ENCODE results near the gene NCF4.
A peak's percentile ranks its signal among the peaks of the same experiment; 100 is the strongest.

NCF4 gene

DNA sequence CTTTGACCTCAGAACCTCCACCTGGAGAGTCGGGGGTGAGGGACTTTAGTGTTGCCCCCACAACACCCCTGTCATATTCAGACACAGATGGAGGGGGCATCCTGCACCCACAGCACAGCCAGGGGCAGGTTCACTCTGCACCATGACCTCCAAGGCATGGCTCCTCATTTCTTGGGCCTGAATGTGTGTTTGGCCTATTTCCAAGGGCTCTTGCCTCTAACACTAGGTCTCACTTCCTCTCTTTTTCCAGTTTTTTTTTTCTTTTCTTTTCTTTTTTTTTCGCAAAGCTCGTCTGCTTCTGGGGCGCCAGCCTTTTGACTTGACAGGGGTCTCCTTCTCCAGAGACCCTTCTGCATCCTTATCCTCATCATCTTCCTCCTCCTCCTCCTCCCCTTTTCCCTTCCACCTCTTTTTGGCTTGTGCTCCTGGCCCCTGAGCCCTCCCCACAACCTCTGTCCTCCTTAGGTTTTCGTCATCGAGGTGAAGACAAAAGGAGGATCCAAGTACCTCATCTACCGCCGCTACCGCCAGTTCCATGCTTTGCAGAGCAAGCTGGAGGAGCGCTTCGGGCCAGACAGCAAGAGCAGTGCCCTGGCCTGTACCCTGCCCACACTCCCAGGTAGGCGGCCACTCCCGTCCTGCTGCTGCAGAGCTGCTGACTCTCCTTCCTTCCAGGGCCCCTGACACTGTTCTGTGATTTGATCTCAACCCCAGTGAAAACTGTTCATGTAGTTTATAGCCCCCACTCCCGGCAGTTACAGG is 3.8 kb downstream of the NCF4 start:
- no peak for DNase-seq (ENCODE audit: low spot score)

GRCh38 chr22:36865346-36865745 is 4.5 kb downstream of the NCF4 start:
- no peak for DNase-seq (ENCODE audit: low spot score)

GRCh38 chr22:36867695-36868094 is 6.9 kb downstream of the NCF4 start:
- DNase-seq (ENCODE audit: low spot score): no peak

- no peak for DNase-seq (ENCODE audit: low spot score)
Observed at GRCh38 chr22:36868546-36869181, 7.9 kb downstream of the NCF4 start.

DNA sequence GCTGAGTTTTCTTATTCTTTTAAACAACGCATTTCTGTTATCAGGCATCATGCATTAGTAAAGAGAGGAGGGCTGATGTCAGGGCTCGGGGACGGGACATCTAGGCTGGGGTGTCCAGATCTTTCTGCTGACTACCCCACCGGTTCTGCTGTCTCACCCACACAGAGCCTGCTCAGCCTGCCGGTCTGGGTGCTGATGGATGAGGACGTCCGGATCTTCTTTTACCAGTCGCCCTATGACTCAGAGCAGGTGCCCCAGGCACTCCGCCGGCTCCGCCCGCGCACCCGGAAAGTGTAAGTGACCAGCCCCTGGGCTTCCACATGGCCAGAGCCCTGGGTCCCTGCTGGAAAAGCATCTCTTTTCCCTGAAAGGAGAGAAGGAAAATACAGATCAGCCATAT is 9.4 kb downstream of the NCF4 start:
- DNase-seq (ENCODE audit: low spot score): no peak

- DNase-seq (ENCODE audit: low spot score): no peak
Observed at GRCh38 chr22:36871669-36872081, 10.9 kb downstream of the NCF4 start.

- DNase-seq (ENCODE audit: low spot score): no peak
Observed at GRCh38 chr22:36872084-36872483, 11.3 kb downstream of the NCF4 start.

- DNase-seq (ENCODE audit: low spot score): no peak
Observed at GRCh38 chr22:36872866-36873498, 12.2 kb downstream of the NCF4 start.

DNA sequence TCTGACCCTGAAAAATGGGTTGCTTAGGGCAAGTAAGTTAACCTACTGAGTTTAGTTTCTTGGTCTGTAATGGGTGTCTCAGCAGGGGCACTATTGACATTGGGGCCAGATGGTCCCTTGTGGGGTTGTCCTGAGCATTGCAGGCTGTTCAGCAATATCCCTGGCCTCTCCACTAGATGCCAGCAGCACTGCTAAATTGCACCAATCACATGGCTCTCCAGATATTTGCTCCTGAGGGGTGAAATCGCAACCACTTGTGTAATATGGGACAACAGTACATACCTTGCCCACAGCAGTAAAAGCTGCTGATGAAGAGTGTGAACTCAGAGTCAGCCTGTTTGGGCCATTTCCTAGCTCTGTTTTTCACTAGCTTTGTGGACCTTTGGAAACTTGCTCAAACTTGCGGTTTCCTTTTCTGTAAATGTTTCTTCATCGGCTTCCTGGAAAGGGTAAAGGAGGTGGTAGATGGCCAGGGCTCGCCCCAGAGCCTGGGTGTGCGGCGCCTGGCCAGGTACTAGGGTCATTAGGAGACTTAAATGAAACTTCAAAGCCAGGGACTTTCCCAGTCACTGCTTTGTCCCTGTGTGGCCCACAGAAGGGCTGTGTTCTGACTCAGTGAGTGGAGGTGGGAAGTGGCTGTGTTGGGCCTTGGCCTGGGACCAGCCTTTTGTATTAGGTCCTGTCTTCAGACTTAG is 13.0 kb downstream of the NCF4 start:
- peak; percentile 82 for DNase-seq (ENCODE audit: low spot score)

GRCh38 chr22:36874309-36874696 is 13.5 kb downstream of the NCF4 start:
- no peak for DNase-seq (ENCODE audit: low spot score)

DNA sequence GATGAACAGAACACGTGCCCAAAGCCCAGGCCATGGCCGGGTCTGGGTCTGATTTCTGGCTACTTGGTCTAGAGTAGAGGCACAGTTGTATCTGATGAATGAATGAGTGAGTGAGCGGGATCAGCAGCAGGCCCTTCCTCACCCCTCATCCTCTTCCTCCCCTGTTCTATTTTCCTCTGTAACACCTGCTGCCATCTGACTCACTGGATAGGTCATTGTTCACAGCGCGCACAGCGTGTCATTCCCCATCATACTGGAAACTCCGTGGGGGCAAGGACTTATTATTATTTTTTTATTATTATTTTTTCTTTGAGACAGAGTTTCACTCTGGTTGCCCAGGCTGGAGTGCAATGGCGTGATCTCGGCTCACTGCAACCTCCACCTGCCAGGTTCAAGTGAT is 13.9 kb downstream of the NCF4 start:
- no peak for DNase-seq (ENCODE audit: low spot score)

DNA sequence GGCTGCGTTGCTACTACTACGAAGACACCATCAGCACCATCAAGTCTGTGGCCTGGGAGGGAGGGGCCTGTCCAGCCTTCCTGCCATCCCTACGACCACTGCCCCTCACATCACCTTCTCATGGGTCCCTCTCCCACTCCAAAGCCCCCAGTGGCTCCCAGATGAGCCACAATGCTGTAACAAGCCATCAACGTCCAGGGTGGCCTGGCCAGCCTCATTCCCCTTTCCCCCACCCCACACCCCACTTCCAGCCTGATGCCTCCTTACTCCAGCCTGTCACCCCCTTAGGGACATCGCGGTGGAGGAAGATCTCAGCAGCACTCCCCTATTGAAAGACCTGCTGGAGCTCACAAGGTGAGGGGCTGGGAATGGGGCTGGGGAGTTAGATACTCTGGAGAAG is 14.9 kb downstream of the NCF4 start:
- DNase-seq (ENCODE audit: low spot score): no peak

- peak; percentile 51 for DNase-seq (ENCODE audit: low spot score)
Observed at GRCh38 chr22:36879775-36880174, 19.0 kb downstream of the NCF4 start.

DNA sequence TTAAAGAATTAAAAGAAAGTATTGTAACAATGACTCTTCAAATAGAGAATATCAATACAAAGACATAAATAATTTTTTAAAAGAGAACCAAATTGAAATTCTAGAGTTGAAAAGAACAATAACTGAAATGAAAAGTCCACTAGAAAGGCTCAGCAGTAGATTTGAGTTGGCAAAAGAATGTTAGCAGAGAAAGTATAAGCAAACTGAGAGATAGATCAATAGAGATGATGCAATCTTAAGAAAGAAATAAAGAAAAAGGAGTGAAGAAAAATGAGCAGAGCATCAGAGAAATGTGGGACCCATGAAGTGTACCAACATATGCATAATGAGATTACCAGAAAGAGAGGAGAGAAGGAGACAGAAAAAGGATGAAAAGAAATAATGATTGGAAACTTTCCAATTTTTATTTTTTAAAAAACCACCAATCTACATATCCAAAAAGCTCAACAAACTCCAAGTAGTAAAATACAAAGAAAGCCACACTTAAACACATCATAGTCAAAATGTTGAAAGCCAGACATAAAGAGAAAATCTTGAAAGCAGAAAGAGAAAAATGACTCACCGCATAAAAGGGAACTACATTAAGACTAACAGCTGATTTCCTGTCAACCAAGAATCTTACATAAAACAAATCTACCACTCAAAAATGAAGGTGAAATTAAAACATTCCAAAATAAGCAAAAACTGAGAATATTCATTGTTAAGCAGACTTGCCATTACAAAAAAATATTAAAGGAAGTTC is 20.9 kb downstream of the NCF4 start:
- no peak for DNase-seq (ENCODE audit: low spot score)

DNA sequence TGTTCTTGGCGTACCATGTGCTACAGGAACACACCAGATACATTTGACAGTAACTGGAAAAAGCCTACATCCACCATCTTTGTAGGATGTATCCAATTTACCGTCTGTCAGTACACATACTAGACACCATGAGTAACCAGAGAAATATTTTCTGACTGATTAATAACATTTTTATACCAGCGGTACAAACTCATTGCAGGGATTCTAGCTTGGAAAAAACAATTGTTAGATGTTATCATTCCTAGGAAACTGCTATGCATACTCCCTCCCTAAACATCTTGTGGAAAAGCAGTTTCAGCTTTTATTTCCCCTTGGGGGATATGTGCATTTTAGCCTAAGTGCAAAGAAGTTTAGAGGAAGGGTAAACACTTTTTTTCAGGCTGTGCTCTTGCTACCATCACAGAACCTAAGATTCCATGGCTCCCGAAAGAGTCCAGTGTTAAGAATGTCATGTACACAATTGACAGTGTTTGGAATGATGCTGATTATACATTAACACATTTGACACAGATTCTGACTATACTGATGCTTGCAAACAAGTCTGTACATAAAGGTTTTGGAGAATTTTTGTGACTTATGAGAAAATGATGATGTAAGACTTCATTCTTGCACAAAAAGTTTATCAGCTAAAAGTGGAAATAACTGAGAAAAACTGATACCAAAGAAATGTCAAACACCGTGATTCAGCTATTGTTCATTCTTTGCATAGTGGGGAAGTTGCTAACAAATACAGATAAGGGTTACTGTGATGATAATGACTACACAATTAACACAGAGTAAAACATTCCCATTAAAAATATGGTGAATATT is 23.7 kb downstream of the NCF4 start:
- DNase-seq (ENCODE audit: low spot score): peak; percentile 25

- no peak for DNase-seq (ENCODE audit: low spot score)
Observed at GRCh38 chr22:36885474-36885873, 24.7 kb downstream of the NCF4 start.

DNA sequence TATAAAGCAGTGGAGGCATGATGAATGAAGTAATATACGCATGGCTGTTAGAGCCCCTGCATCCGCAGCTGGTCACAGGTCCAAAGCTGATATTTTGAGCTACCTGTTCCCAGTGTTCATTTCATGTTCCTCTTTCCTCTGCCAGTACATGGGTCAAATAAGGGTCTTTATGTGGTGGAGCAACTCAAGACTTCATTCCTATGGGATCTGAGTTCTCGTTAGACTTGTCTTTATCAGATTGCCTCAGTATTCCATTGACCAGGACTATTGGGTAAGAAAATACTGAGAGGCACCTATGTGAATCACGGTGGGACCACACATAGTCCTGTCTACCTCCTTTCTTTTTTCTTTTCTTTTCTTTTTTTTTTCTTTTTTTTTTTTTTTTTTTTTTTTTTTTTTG is 25.2 kb downstream of the NCF4 start:
- no peak for DNase-seq (ENCODE audit: low spot score)

DNA sequence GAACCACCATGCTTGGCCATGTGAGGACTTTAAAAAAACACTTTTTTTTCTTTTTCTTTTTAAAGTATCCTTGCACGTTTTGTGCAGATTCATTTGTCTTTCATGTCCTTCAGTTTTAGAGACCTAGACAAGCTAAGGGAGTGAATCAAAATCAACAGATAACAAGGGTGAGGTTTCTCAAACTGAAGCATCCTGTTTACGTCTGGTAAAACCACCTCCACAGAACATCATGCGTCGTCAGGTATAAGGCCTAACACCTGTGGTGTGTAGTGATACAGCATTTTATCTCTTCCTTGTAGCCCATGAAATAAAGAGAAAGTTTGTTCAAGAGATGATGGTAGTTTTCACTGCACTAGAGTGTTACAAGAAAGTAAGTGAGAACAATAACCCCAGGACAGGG is 26.4 kb downstream of the NCF4 start:
- no peak for DNase-seq (ENCODE audit: low spot score)

DNA sequence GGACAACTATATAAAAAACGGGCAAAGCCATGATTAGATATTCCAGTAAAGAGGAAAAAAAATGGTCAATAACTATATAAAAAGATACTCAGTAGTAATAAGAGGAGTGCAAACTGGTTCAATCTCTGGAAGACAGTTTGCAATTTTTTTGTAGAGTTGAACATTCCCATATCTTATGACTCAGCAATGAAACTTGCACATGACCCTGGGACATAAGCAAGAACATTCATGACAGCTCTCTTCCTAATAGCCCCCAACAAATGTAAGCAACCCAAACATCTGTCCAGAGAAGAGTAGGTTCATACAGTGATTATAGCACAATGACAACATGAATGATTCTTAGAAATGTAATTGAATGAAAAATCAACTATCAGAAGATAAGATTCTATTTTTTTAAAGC is 30.8 kb downstream of the NCF4 start:
- no peak for DNase-seq (ENCODE audit: low spot score)

- DNase-seq (ENCODE audit: low spot score): no peak
Observed at GRCh38 chr22:36892292-36892691, 31.5 kb downstream of the NCF4 start.

DNA sequence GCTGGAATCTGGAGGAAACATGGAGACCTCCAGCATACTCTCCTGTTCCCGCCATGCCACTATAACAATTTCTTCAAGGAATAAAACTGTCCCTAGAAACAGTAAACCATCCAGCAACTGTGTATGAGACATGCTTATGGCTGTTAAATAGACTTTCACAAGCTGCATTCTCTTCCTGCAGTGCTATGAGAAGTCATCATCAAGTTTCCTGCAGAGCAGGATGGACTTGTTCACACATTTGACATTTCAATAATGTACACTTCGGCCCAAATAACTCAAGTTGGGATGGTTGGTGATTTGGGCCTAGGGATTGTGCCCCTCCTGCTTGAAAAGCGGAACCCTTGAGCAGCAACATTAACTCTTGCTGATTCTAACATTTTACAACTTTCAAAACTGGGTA is 32.5 kb downstream of the NCF4 start:
- no peak for DNase-seq (ENCODE audit: low spot score)

Measured in AG08395 (cell line).